Endothelial cell of hepatic sinusoid (primary cell): ENCODE measurements around the gene HSD3B7.

Experiments used
- in situ Hi-C: cut with HindIII; loops from 2 replicates; pipeline ENCODE4 v1.10.0; 2017; ENCODE audit warnings: low sequenced_read_pairs

Gene HSD3B7

GRCh38 chr16:30954993-30955392 lies 30.0 kb upstream of the HSD3B7 start:
- in situ Hi-C loops, result no loop called here

DNA sequence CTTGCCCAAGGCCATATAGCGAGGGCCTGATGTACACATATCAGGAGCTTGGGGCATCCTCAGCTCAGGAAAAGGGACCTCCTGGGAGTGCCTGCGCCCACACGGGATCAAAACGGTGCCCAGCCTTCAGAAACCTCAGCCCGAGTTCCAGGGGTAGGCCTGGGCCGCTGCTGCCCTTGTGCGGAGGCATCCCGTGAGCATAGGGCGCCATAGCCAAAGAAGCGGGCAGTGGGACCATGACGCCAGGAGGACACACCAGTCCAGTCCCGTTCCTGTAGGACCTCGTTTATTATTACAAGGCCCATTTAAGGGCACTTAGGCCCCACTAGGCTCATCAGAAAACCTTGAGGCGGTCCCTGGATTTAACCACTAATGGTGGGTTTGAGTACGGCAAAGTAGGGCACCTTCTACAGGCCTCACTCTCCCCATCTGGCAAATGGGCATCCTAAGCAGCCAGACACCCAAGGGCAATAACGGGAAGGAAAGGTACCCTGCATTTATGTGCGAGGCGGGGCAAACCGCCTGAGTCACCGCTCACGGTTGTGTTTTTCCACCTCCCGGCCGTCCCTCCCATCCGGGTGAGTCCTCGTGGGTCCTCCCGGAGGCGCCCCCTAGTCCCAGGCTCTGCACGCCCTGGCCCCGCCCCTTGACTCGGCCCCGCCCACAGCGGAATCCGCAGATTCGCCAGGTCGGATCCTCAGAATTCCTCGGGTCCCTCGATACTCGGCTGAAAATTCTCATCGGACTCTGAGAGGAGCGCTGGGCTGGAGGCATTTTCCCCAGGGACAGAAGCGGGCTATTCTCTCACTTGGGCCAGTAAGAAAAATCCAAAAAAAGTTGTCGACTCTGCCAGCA lies 28.2 kb upstream of the HSD3B7 start:
- in situ Hi-C loops, result no loop called here

- in situ Hi-C loops, result no loop called here
Measured at GRCh38 chr16:30957456-30958174, 27.4 kb upstream of the HSD3B7 start, which contains the start of gene SETD1A. TSS of gene SETD1A (plus strand) at chr16:30957754. CDS start at chr16:30958732, 978 bp downstream.

GRCh38 chr16:30958175-30959079 lies 26.6 kb upstream of the HSD3B7 start:
- in situ Hi-C loops, result no loop called here

DNA sequence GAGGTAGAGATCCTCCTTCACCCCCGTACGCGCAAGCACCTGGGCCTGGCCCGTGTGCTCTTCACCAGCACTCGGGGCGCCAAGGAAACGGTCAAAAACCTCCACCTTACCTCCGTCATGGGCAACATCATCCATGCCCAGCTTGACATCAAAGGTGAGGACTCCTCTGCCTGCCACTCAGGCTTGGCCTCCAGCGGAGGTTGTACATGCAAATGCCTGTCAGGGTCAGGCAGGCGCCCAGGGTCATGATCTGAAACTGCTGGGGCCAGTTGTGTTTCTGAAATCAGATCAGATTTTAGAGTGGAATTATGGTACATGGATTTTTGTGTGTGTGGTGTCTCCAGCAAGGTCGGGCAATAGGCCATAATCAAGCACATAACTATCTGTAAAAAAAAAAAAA lies 23.6 kb upstream of the HSD3B7 start:
- in situ Hi-C loops, result no loop called here

GRCh38 chr16:30963925-30964511 lies 21.0 kb upstream of the HSD3B7 start:
- in situ Hi-C loops, result no loop called here

DNA sequence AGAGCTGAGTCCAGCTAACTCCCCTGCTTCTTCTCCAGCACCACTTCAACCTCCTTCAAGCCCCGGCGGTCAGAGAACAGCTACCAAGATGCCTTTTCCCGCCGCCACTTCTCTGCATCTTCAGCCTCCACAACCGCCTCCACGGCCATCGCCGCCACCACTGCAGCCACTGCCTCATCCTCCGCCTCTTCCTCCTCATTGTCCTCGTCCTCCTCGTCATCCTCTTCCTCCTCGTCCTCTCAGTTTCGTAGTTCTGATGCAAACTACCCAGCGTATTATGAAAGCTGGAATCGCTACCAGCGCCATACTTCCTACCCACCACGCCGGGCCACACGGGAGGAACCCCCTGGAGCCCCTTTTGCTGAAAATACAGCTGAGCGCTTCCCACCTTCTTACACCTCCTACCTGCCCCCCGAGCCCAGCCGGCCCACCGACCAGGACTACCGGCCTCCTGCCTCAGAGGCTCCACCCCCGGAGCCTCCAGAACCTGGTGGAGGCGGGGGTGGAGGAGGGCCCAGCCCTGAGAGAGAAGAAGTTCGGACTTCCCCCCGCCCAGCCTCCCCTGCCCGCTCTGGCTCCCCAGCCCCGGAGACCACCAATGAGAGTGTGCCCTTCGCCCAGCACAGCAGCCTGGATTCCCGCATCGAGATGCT lies 20.3 kb upstream of the HSD3B7 start:
- in situ Hi-C loops, result no loop called here

DNA sequence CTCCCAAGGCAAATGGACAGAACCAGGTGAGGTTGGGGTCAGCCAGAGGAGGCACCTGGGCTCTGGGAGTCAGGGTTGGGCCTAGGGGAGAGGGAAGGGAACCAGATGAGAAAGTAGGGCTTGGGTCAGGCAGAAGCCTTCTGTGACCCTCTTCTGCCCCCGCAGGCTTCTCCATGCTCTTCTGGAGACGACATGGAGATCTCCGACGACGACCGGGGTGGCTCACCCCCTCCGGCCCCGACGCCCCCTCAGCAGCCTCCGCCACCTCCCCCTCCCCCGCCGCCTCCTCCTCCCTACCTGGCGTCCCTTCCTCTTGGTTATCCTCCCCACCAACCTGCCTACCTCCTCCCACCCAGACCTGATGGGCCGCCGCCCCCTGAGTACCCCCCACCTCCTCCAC lies 19.6 kb upstream of the HSD3B7 start:
- in situ Hi-C loops, result no loop called here

DNA sequence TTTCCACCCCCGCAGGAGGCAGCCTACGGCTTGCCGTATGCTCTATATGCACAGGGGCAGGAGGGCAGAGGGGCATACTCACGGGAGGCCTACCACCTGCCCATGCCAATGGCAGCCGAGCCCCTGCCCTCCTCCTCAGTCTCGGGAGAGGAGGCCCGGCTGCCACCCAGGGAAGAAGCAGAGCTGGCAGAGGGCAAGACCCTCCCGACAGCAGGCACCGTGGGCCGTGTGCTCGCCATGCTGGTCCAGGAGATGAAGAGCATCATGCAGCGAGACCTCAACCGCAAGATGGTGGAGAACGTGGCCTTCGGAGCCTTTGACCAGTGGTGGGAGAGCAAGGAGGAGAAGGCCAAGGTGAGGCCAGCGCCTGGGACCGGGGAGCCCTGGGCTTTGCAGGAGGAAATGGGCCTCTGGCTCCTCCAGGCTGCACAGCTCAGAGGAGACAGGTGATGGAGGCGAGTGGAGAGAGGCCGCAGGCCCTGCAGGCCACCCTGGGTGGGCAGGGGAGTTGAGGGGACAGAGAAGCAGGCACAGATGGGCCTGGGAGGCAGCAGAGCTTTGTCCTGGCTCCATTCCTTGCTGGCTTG lies 18.9 kb upstream of the HSD3B7 start:
- in situ Hi-C loops, result no loop called here

DNA sequence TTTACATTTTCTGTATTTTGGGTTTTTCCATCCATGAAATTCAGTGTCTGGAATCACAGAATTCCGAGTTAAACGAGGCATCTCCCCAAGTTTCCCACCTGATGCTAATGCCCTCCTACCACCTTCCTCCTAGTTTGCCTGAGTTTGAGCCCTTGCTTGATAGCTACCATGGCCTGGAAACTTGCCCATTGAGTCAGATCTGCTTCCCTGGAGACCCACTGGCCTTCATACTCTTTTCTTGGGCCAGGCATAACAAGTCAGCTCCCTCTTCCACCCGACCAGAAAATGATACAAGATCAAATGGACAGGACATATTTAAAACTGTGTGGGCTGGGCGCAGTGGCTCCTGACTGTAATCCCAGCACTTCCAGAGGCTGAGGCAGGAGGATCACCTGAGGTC lies 17.2 kb upstream of the HSD3B7 start:
- in situ Hi-C loops, result no loop called here

DNA sequence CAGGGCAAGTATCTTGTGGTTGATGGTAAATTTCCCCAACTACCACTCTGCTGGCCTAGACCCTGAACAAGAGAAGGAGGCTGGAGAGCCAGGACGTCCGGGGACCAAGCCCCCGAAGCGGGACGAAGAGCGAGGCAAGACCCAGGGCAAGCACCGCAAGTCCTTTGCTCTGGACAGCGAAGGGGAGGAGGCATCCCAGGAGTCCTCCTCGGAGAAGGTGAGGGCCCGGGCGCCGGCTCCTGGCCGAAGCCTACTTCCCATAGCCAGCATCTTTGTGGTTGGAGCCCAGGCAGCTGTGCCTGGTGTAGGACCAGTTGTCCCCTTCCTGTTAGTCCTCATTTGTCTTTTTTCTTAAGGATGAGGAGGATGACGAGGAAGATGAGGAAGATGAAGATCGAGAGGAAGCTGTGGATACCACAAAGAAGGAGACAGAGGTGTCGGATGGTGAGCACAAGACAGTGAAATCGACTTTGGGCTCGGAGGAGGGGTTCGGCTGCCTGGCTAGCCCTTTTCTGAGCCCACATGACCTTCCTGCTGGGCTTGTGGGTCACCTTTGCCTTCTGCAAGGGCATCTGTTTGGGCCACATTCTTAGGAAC lies 15.7 kb upstream of the HSD3B7 start:
- in situ Hi-C loops, result no loop called here

DNA sequence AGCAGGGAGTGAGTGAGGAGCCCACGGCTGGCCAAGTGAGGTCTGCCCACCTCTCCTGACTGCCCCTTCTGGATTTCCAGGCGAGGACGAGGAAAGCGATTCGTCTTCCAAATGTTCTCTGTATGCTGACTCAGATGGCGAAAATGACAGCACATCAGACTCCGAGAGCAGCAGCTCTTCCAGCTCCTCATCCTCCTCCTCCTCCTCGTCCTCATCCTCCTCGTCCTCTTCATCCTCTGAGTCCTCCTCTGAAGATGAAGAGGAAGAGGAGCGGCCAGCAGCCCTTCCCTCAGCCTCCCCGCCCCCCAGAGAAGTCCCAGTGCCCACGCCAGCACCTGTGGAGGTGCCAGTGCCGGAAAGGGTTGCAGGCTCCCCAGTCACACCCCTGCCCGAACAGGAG lies 13.7 kb upstream of the HSD3B7 start:
- in situ Hi-C loops, result no loop called here

DNA sequence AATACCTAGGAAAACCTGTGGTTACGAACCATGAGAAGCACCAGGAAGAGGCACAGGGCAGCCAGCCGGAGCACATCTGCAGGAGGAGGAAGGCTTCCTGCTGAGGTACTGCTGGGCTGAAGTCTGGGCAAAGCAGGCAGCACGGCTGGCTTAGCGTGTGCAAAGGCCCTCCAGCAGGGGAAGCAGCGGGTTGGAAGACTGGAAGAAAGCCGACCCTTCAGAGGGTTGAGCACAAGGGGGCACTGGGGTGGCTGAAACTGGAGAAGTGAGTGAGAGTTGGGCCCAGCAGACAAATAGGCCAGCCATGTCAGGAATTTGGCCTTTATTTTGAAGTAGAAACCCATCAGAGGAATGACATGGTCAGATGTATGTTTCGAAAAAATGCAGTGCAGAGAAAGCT lies 12.1 kb upstream of the HSD3B7 start:
- in situ Hi-C loops, result no loop called here

GRCh38 chr16:30974348-30974747 lies 10.7 kb upstream of the HSD3B7 start:
- in situ Hi-C loops, result no loop called here

DNA sequence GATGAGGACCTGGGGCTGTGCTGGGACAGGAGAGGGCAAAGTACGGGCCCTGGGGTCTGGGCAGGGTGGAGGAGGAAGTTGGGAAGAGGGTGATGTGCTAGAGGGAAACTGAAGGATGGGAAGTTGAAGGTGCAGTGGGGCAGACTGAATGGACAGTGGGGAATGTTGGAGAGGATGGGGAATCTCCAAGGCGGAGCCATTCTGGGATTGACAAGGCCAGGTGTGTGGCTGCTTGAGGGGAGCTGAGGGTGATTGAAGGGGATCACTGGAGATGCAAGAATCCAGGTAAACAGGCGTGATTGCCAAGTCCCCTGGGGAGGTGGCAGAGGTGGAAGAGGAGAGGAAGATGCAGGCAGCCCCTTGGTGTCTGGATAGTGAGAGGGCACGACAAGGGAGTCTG lies 8.5 kb upstream of the HSD3B7 start:
- in situ Hi-C loops, result no loop called here

DNA sequence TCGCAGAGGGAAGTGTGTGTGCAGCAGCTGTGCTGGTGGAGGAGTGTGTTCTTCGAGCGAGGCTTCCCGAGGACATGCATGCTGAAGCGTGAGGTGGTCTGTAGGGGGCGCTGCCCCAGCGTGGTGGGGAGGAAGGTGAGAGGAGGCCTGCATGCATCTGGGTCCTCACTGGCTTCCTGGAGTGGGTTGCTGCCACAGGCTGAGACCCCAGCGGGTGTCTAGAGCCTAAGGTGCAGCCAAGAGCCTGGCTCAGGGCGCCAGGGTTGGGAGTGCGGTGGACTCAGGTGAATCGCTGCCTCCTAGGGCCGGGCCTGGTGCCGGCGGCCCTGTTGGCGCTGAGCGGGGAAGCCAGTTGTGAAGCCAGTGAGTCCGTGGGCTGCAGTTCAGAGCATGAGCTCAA lies 7.5 kb upstream of the HSD3B7 start:
- in situ Hi-C loops, result no loop called here

DNA sequence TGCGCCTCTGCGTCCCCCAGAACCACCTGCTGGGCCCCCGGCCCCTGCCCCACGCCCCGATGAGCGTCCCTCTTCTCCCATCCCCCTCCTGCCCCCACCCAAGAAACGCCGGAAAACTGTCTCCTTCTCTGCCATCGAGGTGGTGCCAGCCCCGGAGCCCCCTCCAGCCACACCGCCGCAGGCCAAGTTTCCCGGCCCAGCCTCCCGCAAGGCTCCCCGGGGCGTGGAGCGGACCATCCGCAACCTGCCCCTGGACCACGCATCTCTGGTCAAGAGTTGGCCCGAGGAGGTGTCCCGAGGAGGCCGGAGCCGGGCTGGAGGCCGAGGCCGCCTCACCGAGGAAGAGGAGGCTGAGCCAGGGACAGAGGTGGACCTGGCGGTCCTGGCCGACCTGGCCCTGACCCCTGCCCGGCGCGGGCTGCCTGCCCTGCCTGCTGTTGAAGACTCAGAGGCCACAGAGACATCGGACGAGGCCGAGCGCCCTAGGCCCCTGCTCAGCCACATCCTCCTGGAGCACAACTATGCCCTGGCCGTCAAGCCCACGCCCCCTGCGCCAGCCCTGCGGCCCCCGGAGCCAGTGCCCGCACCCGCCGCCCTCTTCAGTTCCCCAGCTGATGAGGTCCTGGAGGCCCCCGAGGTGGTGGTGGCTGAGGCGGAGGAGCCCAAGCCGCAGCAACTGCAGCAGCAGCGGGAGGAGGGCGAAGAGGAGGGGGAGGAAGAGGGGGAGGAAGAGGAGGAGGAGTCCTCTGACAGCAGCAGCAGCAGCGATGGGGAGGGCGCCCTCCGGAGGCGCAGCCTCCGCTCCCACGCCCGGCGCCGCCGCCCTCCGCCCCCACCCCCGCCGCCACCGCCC lies 5.6 kb upstream of the HSD3B7 start:
- in situ Hi-C loops, result no loop called here

GRCh38 chr16:30980023-30980371 lies 5.0 kb upstream of the HSD3B7 start:
- in situ Hi-C loops, result no loop called here

- in situ Hi-C loops, result no loop called here
Measured at GRCh38 chr16:30980434-30980833, 4.6 kb upstream of the HSD3B7 start.
